NCI-H1092 treated with DMSO at 0.1 percent for 48 hours (cell line): ENCODE measurements around the gene PKD2L1.
"Not testable (repeated sequence)": the region's sequence is repeated elsewhere in the genome, so short reads cannot be mapped to it uniquely, and the experiment has no call there.

Source experiments
- DNase-seq: peaks from one replicate; lab custom pipeline; 2025; lab: John Stamatoyannopoulos, UW

Gene PKD2L1

GRCh38 chr10:100286051-100287033, 43.7 kb downstream of the PKD2L1 start, which contains the start of gene BLOC1S2:
TSS of gene BLOC1S2 (minus strand) at chr10:100286680. CDS start at chr10:100286659, 21 bp downstream.
- peak; percentile 75 for DNase-seq

- not testable (repeated sequence) for DNase-seq
These were observed 44.7 kb downstream of the PKD2L1 start for GRCh38 chr10:100285326-100285725.

GRCh38 chr10:100282907-100283306, 47.1 kb downstream of the PKD2L1 start:
- DNase-seq, result no peak

GRCh38 chr10:100276971-100277370, 53.1 kb downstream of the PKD2L1 start:
- DNase-seq, result not testable (repeated sequence)

GRCh38 chr10:100267239-100268104, 62.6 kb downstream of the PKD2L1 start, which contains the start of gene CWF19L1:
TSS of gene CWF19L1 (minus strand) at chr10:100267638. CDS start at chr10:100267593, 45 bp downstream.
- DNase-seq, result peak; percentile 75

DNA sequence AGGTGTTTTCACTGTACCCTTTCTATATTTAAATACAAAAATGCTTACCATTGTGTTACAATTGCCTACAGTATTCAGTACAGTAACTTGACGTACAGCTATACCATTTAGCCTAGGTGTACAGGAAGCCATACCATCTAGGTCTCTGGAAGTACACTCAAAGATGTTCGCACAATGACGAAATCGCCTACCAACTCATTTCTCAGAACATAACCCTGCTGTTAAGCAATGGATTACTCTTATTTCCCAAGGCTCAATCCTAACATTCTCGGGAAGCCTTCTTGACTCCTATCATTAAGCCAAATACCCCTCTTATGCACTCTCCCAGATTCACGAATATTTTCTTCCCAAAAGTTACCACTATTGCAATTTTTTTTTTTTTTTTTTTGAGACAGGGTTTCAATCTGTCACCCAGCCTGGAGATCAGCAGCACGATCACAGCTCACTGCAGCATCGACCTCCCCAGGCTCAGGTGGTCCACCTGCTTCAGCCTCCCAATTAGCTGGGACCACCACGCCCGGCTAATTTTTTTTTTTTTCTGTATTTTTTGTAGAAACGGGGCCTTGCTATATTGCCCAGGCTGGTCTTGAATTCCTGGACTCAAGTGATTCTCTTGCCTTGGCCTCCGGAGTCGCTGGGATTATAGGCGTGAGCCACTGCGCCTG, 64.1 kb downstream of the PKD2L1 start:
- DNase-seq, result no peak

DNA sequence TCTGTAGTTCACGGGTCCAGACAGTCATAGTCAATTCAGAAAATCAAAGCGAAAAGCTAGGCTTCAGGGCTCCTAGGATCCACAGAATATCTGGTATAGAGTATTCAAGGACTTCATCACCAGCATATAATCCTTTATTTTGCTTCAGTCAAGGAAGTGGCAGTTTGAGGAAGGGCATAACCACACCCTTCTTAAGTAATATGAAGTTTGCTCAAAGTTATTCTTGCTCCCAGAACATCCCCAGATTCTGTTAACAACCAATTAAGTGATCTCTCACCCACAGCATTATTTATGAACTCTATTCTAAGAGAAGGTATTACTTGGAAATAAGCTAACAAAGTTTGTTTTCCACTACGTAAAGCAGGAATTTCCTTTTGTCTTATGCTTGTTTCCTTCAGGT, 75.8 kb downstream of the PKD2L1 start:
- DNase-seq, result no peak

- DNase-seq, result no peak
These were observed 77.0 kb downstream of the PKD2L1 start for GRCh38 chr10:100253041-100253440.

- DNase-seq, result no peak
These were observed 81.2 kb downstream of the PKD2L1 start for GRCh38 chr10:100248820-100249219.

- no peak for DNase-seq
These were observed 84.4 kb downstream of the PKD2L1 start for GRCh38 chr10:100245484-100246220.

GRCh38 chr10:100239851-100240250, 90.2 kb downstream of the PKD2L1 start:
- DNase-seq, result no peak

- DNase-seq, result no peak
These were observed 91.6 kb downstream of the PKD2L1 start for GRCh38 chr10:100238429-100238828.
